Endothelial cell of umbilical vein (primary cell): ENCODE measurements around the gene FAM110C. TPM values are rescaled to one million over a fixed set of nuclear protein-coding genes. Genes with fewer than 3 reads are reported as not detected.
A peak's percentile ranks its signal among the peaks of the same experiment; 100 is the strongest.

Source experiments
- BruUV-seq: library from RNA; stranded (reverse); fragments of 400-500 nt; replicated peaks from 2 replicates; lab custom pipeline; 2021; lab: Mats Ljungman, UMichigan
- CTCF ChIA-PET: fragments of 300-600, 350-600 bp; sonication (Branson Sonifier 250); formaldehyde crosslinking; loops from one replicate; lab custom pipeline; 2021; ENCODE audit warnings: antibody characterized with exemption, inconsistent platforms; lab: Charles Lee
- POLR2A ChIA-PET: fragments of 300-600, 350-600 bp; sonication (Branson Sonifier 250); formaldehyde crosslinking; loops from one replicate; lab custom pipeline; 2021; ENCODE audit warnings: antibody characterized with exemption, inconsistent platforms; lab: Charles Lee
- DNase-seq: peaks from one replicate; pipeline ENCODE4 v3.0.0-alpha.2; 2011; ENCODE audit warnings: low read depth, low spot score
- FAIRE-seq: peaks from 2 replicates; lab custom pipeline; 2011; peaks lifted over from hg19 to GRCh38; lab: Jason Lieb, UNC
- H2AFZ ChIP-seq: 2 replicates; pipeline ENCODE4 v1.6.0; 2012; ENCODE audit warnings: low read depth, low read length, control low read depth, inconsistent platforms
- H3K27ac ChIP-seq: 2 replicates; pipeline ENCODE4 v1.5.1; 2011; ENCODE audit warnings: low read depth, mild to moderate bottlenecking, control low read depth, low read length, moderate library complexity; ENCODE audit not compliant: insufficient read depth
- H3K27me3 ChIP-seq, 2 experiments: 2 replicates each; pipeline versions ENCODE4 v1.6.0 to v1.6.1; 2011; ENCODE audit warnings: low read length in 2 of 2, mixed read lengths in 1 of 2; ENCODE audit not compliant: control insufficient read depth in 2 of 2, insufficient read depth in 2 of 2
- H3K36me3 ChIP-seq, 2 experiments: 2 replicates in 1 of 2; 3 replicates in 1 of 2; pipeline ENCODE4 v1.5.1; 2011; ENCODE audit warnings: low read length in 2 of 2, mild to moderate bottlenecking in 1 of 2, moderate library complexity in 1 of 2; ENCODE audit not compliant: control insufficient read depth in 2 of 2, insufficient read depth in 2 of 2; ENCODE audit errors: extremely low read depth in 1 of 2
- H3K4me1 ChIP-seq: 3 replicates; pipeline ENCODE4 v1.5.1; 2011; ENCODE audit warnings: mild to moderate bottlenecking, low read length; ENCODE audit not compliant: control insufficient read depth, insufficient read depth; ENCODE audit errors: extremely low read depth
- H3K4me2 ChIP-seq: 2 replicates; pipeline ENCODE4 v1.6.1; 2011; ENCODE audit warnings: low read length, control low read depth, mixed read lengths; ENCODE audit not compliant: insufficient read depth
- H3K4me3 ChIP-seq, 3 experiments: fragments of 200-600 bp in 1 of 3; sonication (generic), shearing (Covaris generic) in 1 of 3; replicated peaks in 1 of 3; 2 replicates each; pipeline ENCODE4 v1.5.1; 2011 to 2016; ENCODE audit warnings: control low read depth in 3 of 3, low read length in 3 of 3, mild to moderate bottlenecking in 2 of 3, inconsistent platforms in 1 of 3, low read depth in 1 of 3, moderate library complexity in 1 of 3; ENCODE audit not compliant: insufficient read depth in 1 of 3
- H3K79me2 ChIP-seq: 2 replicates; pipeline ENCODE4 v1.6.0; 2012; ENCODE audit warnings: low read length, inconsistent platforms; ENCODE audit not compliant: control insufficient read depth, insufficient read depth
- H3K9ac ChIP-seq: replicated peaks from 2 replicates; pipeline ENCODE3; 2011; ENCODE audit warnings: low read length, control low read depth; ENCODE audit not compliant: insufficient read depth; ENCODE audit errors: extremely low read depth
- H3K9me1 ChIP-seq: replicated peaks from 3 replicates; pipeline ENCODE4 v1.6.0; 2011; ENCODE audit warnings: mild to moderate bottlenecking, low read length; ENCODE audit not compliant: control insufficient read depth, insufficient read depth; ENCODE audit errors: extremely low read depth
- H3K9me3 ChIP-seq: replicated peaks from 2 replicates; pipeline ENCODE4 v1.5.1; 2012; ENCODE audit warnings: low read length, inconsistent platforms; ENCODE audit not compliant: control insufficient read depth, insufficient read depth
- H4K20me1 ChIP-seq: replicated peaks from 2 replicates; pipeline ENCODE3; 2011; ENCODE audit warnings: mild to moderate bottlenecking, low read length; ENCODE audit not compliant: control insufficient read depth, insufficient read depth; ENCODE audit errors: extremely low read depth
- EZH2 ChIP-seq: IDR thresholded peaks from 2 replicates; pipeline ENCODE4 v1.6.1; 2012; ENCODE audit warnings: borderline replicate concordance, low read depth, mild to moderate bottlenecking, moderate library complexity, low read length, inconsistent platforms; ENCODE audit not compliant: severe bottlenecking
- FOS ChIP-seq: IDR thresholded peaks from 2 replicates; pipeline ENCODE4 v1.6.1; 2011; ENCODE audit warnings: mild to moderate bottlenecking, low read length, moderate library complexity, borderline replicate concordance; ENCODE audit not compliant: insufficient read depth
- GATA2 ChIP-seq: IDR thresholded peaks from 2 replicates; pipeline ENCODE4 v1.7.0; 2011; ENCODE audit warnings: low read depth, mild to moderate bottlenecking, moderate library complexity, mixed read lengths, low read length; ENCODE audit not compliant: insufficient read length, insufficient read depth
- JUN ChIP-seq: IDR thresholded peaks from 2 replicates; pipeline ENCODE4 v1.6.1; 2011; ENCODE audit warnings: borderline replicate concordance, low read depth; ENCODE audit not compliant: insufficient read length, insufficient read depth
- MAX ChIP-seq: IDR thresholded peaks from 2 replicates; pipeline ENCODE4 v1.6.1; 2011; ENCODE audit not compliant: insufficient read depth, insufficient read length
- MYC ChIP-seq: IDR thresholded peaks from one replicate; pipeline ENCODE4 v1.6.1; 2011; ENCODE audit warnings: mild to moderate bottlenecking, low read depth, low read length
- POLR2A ChIP-seq: IDR thresholded peaks from 2 replicates; pipeline ENCODE4 v1.6.1; 2012; ENCODE audit warnings: low read depth, mild to moderate bottlenecking, control low read depth, low read length
- POLR2AphosphoS5 ChIP-seq: IDR thresholded peaks from 2 replicates; pipeline ENCODE4 v1.6.1; 2012; ENCODE audit warnings: low read depth, mild to moderate bottlenecking, control low read depth, low read length, moderate library complexity; ENCODE audit not compliant: insufficient read depth
- dilution Hi-C: fragments of 300-500 bp; cut with MboI; formaldehyde crosslinking; loops from one replicate; pipeline ENCODE4 v1.15.0; 2019; ENCODE audit warnings: low sequenced_read_pairs; ENCODE audit not compliant: extremely low pct_ligation_motif_present
- intact Hi-C: fragments of 100-400 bp; cut with micrococcal nuclease; formaldehyde crosslinking; loops from one replicate; pipeline ENCODE4 v1.10.0; 2022
- polyA plus RNA-seq, 4 experiments: library from polyadenylated mRNA; depleted of rRNA in 3 of 4; stranded (reverse) in 3 of 4; unstranded in 1 of 4; fragments of >200 nt; gene quantifications; 2 replicates each; pipeline versions ENCODE4 v1.2.1 to v1.2.3, GENCODE V29; 2011 to 2012; ENCODE audit warnings: missing spikeins in 1 of 4
- total RNA-seq: library from RNA; stranded (reverse); gene quantifications from 2 replicates; pipeline ENCODE4 v1.2.3, GENCODE V29; 2021
- TF ChIP-seq, protein P1 (sequence below), 2 donors: IDR thresholded peaks; 1 replicate in 1 of 2; 2 replicates in 1 of 2; pipeline ENCODE4 v1.5.1; 2011; ENCODE audit warnings: low read length in 2 of 2, mild to moderate bottlenecking in 2 of 2, moderate library complexity in 2 of 2, control low read depth in 1 of 2, inconsistent platforms in 1 of 2, low read depth in 1 of 2; ENCODE audit not compliant: insufficient read depth in 1 of 2; ENCODE audit errors: extremely low read depth in 1 of 2

FAM110C gene
- total and polyA plus RNA-seq, 2 donors (not counting 3 experiments of a cell fraction or from before 2014, with no cell fraction given), result not detected

GRCh38 chr2:11248-11941 lies 34.9 kb downstream of the FAM110C start:
- H3K4me1 ChIP-seq, result no peaks in the 10 kb centered on the region
- CTCF ChIA-PET, result no interaction called here
- no peaks in the 10 kb centered on the region for H3K27me3 ChIP-seq
- H3K9me3 ChIP-seq, result no peaks in the 10 kb centered on the region
- no peaks in the 10 kb centered on the region for H3K36me3 ChIP-seq
- no peak overlapping the region for H3K9ac ChIP-seq
- H3K9me1 ChIP-seq, result no peaks in the 10 kb centered on the region
- no TSS peak for BruUV-seq
- POLR2A ChIA-PET, result no interaction called here
- no peaks in the 10 kb centered on the region for H4K20me1 ChIP-seq
- DNase-seq (peak; percentile 5), FAIRE-seq (no peak)
- H3K4me2 ChIP-seq, result no peak overlapping the region
- intact Hi-C loops (no loop called here), dilution Hi-C loops (no loop called here)
- H3K79me2 ChIP-seq, result no peaks in the 10 kb centered on the region
- no peak overlapping the region for H3K4me3 ChIP-seq
- no peak overlapping the region for H3K27ac ChIP-seq
- H2AFZ ChIP-seq, result no peak overlapping the region
- no peak for TF ChIP-seq MYC
- TF ChIP-seq, protein P1, sequence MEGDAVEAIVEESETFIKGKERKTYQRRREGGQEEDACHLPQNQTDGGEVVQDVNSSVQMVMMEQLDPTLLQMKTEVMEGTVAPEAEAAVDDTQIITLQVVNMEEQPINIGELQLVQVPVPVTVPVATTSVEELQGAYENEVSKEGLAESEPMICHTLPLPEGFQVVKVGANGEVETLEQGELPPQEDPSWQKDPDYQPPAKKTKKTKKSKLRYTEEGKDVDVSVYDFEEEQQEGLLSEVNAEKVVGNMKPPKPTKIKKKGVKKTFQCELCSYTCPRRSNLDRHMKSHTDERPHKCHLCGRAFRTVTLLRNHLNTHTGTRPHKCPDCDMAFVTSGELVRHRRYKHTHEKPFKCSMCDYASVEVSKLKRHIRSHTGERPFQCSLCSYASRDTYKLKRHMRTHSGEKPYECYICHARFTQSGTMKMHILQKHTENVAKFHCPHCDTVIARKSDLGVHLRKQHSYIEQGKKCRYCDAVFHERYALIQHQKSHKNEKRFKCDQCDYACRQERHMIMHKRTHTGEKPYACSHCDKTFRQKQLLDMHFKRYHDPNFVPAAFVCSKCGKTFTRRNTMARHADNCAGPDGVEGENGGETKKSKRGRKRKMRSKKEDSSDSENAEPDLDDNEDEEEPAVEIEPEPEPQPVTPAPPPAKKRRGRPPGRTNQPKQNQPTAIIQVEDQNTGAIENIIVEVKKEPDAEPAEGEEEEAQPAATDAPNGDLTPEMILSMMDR (IDR thresholded peaks at IDR 0.05; ENCODE audit: extremely low read depth in 1 of 2, insufficient read depth in 1 of 2, low read depth in 1 of 2, low read length in 2 of 2), result peak; percentile 52 to 57

GRCh38 chr2:10222-10875 lies 36.0 kb downstream of the FAM110C start:
- Histone ChIP-seq H3K9ac (no peak overlapping the region), H3K9me1 (no peaks in the 10 kb centered on the region), H4K20me1 (no peaks in the 10 kb centered on the region), H3K27me3 (no peaks in the 10 kb centered on the region), H3K36me3 (no peaks in the 10 kb centered on the region), H3K79me2 (no peaks in the 10 kb centered on the region), H3K27ac (no peak overlapping the region), H3K4me2 (no peak overlapping the region), H3K4me3 (no peak overlapping the region), H2AFZ (no peak overlapping the region), H3K4me1 (no peaks in the 10 kb centered on the region), H3K9me3 (no peaks in the 10 kb centered on the region)
- ChIA-PET POLR2A (no interaction called here), CTCF (no interaction called here)
- DNase-seq, result peak; percentile 1
- no TSS peak for BruUV-seq
- FAIRE-seq, result no peak
- intact Hi-C loops, result no loop called here
- no peak for TF ChIP-seq GATA2
- TF ChIP-seq MYC, result no peak
- no peak for TF ChIP-seq JUN
- no peak for TF ChIP-seq FOS
- no peak for TF ChIP-seq POLR2AphosphoS5
- no peak for TF ChIP-seq POLR2A
- TF ChIP-seq, protein P1 (IDR thresholded peaks at IDR 0.05; ENCODE audit: extremely low read depth in 1 of 2, insufficient read depth in 1 of 2, low read depth in 1 of 2, low read length in 2 of 2), result no peak
- TF ChIP-seq EZH2, result no peak
- no peak for TF ChIP-seq MAX
- dilution Hi-C loops, result no loop called here
